Stimulated activated CD8-positive, alpha-beta memory T cell treated with anti-CD3 and anti-CD28 coated beads, Interleukin-12 subunit alpha, Interleukin-12 subunit beta, amount 100 ng/mL, for 24 hours (primary cell): Measurements from ENCODE around the gene DHRS11.
A peak's percentile ranks its signal among the peaks of the same experiment; 100 is the strongest.
"Not testable (repeated sequence)": the region's sequence is repeated elsewhere in the genome, so short reads cannot be mapped to it uniquely, and the experiment has no call there.

Experiments used
- DNase-seq: peaks from one replicate; pipeline ENCODE4 v3.0.0-alpha.2; 2020; ENCODE audit errors: extremely low read depth

DHRS11 gene

DNA sequence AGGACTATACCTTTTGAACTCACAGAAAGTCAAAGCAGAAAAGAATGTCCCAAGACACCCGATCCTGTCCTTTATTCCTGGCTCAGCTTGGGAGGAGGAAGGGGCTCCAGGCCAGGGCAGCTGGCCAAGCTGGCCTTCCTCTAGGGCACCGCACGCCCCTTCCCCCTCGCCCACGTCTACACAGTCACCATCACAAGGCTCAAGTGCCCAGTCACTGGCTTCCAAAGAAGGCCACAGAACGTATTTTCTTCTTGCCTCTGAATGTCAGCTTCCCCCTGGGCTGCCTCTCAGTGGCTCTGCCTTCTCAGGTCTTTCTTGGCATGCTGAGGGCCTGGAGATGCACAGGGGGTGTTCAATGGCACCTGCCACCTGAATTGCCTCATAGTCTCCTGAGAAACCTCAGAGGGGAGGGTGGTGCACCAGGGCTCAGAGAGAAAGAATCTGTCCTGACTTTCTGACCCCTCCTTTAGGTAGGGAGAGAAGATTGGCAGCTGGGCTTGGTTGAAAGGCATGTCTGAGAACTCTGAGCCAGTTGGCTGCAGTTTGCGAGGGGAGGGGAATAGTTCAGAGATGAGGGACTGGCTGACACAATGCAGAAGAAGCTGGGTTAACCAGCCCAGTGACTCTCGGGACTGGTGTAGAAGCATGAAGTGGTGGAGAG lies 2.1 kb downstream of the DHRS11 start:
- no peak for DNase-seq

DNA sequence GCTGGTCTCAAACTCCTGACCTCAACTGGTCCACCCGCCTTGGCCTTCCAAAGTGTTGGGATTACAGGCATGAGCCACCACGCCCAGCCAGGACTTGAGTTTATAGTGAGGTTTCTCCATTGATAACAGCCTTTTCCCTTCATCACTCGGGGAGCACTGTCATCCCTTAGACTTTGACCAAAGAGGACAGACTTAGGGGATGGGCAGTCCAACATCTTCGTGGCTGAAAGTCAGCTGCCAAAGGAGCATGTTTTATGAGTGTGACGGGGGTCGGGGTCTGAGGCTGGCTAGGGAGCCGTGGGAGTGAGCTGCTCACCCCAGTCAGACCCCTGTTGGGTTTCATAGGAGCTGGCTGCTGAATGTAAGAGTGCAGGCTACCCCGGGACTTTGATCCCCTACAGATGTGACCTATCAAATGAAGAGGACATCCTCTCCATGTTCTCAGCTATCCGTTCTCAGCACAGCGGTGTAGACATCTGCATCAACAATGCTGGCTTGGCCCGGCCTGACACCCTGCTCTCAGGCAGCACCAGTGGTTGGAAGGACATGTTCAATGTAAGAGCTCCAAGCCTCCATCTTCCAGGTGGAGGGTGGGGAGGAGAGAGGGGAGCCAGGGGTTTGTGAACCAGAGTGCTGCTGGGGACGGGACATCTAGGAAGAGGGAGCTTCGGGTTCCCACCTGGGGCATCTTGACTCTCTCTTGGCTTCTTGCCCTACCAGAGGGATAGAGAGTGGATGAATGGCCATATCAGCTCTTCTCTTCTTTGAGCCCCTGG lies 3.1 kb downstream of the DHRS11 start:
- DNase-seq = no peak

DNA sequence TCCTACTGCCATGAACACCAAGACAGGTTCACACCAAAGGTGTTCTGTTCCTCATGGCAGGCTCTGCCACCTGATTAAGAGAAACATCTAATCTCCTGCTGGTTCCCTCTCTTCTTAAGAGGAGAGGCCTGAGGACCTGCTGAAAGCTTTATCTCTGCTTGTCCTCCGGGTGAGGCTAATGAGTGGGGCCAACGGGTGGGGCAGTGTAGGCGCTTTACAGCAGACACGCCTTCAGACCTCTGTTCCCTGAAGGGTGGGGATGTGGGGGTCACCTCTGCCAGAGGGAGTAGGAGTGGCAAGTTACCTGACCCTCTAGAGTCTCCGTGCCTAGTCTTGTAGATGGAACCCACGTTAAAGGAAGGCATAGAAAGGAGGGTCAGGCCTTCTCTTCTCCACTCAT lies 5.5 kb downstream of the DHRS11 start:
- no peak for DNase-seq

DNA sequence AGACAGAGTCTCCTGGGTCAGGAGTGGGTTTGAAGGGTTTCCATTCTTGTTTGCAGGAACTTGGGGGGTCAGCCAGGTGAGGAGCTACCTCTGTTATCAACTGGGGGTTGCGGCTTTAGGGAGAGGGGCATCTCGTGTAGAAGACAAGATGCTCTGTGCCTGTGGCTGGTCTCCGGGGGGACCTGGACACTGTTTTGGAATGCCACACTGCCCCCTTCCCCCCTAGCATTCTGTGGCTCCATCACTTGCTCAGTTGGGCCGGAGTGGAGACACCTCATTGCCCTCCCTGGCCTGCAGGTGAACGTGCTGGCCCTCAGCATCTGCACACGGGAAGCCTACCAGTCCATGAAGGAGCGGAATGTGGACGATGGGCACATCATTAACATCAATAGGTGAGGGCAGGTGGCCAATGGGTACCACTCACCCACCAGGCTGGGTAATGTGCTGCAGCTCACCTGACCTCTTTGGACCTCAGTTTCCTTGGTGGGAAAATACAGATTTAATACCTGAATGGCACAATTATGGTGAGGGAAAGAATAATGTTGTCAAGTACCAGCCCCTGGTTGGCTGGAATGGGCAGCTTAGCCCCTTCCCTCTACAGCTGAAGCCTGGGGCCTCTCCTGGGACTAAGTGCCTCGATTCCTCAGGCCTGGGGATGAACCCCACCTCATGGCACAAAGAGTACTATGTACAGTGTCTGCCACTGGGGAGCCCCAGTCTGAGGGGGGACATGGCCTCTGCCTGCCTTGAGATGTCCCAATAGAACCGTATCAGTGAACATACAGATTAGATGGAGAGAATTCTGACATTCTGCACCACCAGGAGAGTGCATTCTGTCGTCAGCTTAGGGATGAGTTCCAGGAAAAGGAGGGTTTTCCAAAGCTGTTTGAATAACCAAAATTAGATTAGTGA lies 6.4 kb downstream of the DHRS11 start:
- DNase-seq = no peak

DNA sequence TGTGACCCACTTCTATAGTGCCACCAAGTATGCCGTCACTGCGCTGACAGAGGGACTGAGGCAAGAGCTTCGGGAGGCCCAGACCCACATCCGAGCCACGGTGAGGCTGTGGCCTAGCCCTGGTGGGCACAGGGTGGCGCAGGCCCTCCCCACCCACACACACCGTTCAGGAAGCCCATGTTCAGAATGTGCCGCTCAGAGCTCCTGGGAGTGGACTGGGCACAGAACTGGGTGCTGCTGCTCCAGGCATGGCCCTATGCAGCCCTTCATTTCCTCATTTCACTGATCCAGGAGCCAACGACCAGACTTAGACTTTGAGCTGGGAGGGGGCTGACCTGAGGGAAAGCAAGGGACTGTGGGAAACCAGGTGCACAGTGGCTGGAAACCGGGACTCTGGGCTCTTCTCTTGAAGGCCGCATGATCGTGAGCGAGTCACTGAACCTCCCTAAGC lies 7.3 kb downstream of the DHRS11 start:
- DNase-seq = no peak

DNA sequence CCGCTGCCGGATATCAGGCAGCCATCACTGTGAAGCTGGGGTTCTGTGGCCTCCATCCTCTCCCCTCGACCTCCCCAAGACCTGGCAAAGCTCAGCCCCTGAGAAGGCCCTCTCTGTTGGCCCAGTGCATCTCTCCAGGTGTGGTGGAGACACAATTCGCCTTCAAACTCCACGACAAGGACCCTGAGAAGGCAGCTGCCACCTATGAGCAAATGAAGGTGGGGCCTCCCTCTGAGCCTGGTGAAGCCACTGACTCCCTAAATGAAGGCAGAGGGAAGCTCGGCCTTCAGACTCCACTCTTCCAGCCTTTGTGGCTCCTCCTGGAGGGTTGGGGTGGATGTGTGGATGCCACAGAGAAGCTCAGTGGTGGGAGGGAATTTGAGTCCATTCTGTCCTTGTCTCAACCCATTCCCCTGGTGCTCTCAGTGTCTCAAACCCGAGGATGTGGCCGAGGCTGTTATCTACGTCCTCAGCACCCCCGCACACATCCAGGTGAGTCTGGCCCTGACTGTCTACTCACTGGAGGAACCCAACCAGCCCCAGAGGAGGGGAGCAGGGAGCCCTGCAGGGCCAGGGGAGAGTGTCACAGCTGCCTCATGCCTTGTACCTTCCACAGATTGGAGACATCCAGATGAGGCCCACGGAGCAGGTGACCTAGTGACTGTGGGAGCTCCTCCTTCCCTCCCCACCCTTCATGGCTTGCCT lies 8.0 kb downstream of the DHRS11 start:
- DNase-seq = no peak

DNA sequence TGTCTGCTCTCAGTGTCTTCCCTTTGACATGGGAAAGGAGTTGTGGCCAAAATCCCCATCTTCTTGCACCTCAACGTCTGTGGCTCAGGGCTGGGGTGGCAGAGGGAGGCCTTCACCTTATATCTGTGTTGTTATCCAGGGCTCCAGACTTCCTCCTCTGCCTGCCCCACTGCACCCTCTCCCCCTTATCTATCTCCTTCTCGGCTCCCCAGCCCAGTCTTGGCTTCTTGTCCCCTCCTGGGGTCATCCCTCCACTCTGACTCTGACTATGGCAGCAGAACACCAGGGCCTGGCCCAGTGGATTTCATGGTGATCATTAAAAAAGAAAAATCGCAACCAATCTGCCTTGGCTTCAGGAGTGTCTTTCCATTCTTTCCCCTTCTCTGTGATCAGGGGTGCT lies 8.8 kb downstream of the DHRS11 start:
- DNase-seq = no peak

DNA sequence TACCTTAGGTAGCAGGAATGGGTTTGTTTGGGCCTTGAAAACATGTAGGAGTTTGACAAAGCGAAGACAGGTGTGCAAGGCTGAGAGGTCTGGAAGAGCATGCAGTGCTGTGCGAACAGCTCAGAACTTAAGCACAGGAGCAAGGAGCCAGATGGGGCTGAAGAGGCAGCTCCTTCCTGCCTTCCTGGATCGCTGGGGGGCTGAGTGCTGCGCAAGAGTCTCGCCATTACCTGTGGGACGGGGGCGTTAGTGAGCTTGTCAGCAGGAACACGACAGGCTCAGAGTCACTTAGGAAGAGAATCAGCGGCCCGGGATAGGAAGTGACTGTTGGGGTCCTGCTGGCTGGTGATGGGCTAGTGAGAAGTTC lies 9.2 kb downstream of the DHRS11 start:
- DNase-seq = no peak

DNA sequence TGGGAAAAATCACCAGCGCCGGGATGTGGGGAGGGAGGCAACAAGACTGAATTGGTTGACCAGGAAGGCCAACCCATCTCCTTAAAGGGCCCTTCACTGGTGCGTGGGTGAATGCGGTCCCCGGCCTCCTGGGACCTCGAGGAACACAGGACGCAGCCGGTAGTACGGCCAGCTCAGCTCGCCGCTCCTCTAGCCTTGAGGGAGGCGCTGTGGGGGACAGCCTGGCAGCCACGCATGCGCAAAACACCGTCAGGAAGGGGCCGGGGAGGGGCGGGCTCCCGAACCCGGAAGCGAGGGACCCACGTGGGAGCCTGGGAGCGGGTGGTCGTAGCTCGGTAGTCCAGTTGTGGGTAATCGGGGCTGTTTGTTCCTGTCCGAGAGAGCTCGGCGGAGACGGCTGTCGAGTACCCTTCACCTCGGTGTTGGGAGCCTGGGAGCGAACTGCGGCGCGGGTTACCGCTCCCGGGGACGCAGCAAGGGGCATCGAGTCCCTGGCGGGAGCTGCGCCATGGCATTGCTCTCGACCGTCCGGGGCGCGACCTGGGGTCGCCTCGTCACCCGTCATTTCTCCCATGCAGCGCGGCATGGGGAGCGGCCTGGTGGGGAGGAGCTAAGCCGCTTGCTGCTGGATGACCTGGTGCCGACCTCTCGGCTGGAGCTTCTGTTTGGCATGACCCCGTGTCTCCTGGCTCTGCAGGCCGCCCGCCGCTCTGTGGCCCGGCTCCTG lies 9.8 kb downstream of the DHRS11 start, which contains the start of gene MRM1:
Gene MRM1, plus strand, starts transcription at position 281 of the 727 bp plus-strand sequence. Its CDS starts 228 bp downstream, at position 509.
- DNase-seq = peak; percentile 73

DNA sequence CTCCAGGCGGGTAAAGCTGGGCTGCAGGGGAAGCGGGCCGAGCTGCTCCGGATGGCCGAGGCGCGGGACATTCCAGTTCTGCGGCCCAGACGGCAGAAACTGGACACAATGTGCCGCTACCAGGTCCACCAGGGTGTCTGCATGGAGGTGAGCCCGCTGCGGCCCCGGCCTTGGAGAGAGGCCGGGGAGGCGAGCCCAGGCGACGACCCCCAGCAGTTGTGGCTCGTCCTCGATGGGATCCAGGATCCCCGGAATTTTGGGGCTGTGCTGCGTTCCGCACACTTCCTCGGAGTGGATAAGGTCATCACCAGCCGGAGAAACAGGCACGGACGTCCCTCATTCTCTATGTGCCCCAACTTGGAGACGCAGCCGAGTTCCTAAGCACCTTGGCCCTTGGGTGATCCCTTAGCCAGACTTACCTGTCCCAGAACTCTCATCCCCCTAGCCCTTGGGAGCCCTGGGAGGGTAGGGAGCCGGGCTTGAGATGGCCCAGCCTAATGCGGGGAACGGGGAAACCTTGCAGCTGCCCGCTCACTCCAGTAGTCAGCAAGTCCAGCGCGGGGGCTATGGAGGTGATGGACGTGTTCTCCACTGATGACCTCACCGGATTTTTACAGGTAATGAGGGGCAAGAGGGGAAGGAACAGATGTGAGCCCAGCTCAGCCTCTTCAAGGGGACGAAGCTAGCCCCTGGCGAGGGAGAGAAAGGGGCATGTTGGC lies 10.5 kb downstream of the DHRS11 start:
- DNase-seq = no peak

DNA sequence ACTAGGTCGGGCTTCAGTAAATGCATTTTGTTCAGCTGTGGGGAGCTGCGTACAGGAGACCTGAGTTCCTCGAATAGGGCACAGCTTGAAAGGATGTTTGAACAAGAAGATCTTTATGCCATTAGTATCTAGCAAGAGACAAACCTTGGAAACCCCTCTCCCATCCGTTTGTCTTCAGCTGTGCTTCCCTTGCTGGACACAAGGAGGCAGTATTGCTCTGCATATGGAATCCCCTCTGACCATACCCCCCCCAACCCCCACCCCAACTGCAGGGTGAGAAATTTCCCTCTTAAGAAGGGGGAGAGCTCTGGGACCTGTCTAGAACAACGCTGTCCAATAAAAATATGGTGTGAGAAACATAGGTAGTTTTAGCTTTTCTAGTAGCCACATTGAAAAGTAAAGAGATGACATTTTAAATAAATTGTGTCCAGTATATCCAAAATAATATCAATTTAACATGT lies 11.3 kb downstream of the DHRS11 start:
- peak; percentile 51 for DNase-seq

DNA sequence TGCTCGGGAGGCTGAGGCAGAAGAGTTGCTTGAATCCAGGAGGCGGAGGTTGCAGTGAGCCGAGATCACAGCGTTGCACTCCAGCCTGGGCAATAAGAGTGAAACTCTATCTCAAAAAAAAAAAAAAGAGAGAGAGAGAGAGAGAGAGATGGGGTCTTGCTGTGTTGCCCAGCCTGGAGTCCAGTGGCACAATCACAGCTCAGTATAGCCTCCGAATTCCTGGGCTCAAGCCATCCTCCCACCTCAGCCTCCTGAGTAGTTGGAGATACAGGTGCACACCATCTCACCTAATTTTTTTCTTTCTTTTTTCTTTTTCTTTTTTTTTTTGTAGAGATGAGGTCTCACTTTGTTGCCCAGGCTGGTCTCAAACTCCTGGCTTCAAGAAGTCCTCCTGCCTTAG lies 13.3 kb downstream of the DHRS11 start:
- not testable (repeated sequence) for DNase-seq

DNA sequence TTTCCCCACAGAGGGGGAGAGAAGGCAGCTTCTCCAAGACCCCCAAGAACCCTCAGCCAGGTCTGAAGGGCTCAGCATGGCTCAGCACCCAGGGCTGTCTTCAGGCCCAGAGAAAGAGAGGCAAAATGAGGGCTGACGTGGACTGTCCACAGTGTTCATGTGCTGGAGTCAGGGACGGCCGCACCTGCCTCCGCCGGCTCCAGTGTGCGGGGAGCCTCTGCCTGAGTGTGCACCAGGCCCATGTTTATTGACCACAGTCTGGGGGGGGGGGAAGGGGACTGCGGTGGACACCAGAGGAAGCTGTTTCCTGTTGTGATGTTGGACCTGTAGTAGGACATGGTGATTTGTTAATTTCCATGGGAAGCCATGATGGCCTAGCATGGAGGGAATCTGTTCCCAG lies 16.6 kb downstream of the DHRS11 start:
- no peak for DNase-seq

DNA sequence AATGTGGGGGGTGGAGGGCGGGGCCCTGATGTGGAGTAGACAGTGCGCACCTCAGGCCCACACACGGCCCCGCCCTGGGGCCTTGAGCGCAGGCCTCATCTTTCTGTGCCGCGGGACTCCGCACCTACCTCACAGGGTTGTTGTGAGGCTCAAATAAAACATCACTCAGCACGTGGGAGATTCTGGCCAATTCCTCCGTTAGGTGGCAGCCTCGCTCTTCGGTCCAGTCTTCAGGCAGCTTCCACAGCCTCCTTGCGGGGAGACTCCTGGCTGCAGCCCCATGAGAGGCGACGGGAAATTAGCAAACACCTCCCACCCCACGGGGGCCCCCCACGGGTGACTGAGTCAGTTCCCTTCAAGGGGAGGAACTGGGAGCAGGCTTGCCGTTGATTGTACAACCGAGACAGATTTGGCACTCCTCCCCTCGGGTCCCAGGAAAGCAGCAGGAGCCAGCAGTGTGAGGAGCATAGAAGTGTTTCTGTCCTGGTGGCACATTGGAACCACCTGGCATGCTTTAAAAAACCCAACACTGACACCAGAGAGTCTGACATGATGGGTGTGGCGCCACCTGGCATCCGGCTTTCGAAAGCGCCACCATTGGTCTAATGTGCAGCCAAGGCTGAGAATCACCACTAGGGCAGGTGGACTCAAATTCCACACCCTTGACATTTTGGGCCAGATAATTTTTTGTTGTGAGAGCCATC lies 17.3 kb downstream of the DHRS11 start:
- no peak for DNase-seq

DNA sequence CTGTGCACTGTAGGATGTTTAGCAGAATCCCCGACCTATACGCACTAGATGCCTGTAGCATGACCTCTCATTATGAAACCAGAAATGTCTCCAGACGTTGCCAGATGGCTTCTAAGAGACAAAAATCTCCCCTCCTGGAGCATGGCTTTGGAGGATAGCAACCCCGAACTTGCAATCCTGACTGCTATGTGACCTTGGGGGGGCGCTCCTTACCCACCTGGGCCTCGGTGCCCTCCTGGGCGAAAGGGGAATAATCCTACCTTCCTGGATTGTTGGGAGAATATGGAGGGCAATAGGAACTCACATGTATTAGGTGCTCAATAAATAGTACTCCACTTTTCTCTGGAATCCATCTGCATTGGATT lies 17.8 kb downstream of the DHRS11 start:
- no peak for DNase-seq

DNA sequence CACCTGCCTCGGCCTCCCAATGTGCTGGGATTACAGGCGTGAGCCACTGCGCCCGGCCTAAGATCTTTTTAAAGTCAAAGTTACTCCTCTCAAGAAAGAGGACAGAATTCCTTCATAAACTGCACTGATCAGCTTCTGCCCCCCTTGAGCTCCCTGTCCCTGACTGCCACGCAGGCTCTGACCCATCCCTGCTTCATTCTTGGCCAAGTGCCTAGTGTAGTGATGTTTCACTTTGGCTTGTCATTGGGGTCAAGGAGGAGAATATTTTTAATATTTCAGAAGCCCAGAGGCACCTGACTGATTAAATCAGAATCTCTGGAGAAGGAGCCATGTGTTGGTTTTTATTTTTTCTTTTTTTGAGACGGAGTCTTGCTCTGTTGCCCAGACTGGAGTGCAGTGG lies 18.8 kb downstream of the DHRS11 start:
- DNase-seq = no peak

DNA sequence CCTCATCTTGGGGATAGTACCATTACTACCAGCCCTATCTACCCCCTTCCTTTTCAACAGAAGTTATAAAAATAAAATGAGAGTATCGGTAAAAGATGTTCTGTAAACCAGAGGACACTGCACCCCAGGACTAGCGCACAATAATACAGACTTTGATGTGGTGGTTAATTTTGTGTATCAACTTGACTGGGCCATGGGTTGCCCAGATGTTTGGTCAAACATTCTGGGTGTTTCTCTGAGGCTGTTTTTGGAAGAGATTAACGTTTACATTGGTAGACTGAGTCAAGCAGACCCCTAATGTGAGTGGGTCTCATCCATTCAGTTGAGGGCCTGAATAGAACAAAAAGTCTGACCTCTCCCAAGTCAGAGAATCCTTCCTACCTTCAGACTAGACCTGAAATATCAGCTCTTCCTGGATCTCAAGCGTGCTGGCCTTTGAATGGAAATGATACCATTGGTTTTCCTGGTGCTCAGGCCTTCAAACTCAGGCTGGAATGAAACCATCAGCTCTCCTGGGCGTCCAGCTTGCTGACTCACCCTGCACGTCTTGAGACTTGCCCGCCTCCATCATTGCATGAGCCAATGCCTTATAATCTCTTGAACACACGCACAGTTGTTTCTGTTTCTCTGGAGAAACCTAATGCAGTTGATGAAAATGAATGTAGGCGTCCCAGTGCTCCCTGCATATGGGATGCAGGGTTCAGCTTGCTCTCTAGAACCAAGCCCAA lies 19.8 kb downstream of the DHRS11 start:
- no peak for DNase-seq

DNA sequence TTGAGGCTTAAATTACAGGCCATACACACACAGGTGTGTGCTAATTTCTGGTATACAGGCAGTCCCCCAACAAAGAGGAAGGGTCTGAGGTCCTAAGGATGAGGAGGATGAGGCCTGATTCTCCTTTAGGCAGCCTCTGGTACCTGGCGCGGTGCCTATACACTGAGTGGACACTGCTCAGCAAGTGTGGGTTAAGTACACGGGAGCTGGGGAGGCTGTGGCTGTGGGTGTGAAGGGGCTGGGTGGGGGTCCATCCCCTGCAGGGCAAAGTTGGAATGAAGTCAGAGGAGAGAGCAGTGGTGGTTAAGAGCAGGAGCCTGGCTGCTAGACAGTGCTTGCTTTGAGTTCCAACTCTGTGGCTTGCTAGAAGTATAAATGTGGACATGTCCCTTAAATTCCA lies 20.6 kb downstream of the DHRS11 start:
- no peak for DNase-seq

DNA sequence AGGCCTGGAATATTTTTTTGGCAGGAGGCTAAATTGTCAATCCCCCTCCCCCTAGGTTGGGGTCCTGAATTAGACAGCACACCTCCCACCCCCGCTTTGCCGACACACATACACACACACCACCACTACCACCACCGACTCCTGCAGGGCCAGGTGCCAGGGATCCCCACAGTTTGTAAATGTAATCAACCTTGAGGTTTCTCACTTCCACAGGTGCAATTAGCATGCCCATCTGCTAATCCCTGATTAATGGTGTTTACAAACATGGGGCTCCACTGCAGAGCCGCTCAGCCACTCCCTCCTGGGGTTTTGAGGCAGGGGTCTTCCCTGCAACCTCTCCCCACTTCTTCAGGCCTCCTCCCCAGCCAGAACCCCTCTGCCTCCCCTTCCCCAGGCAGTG lies 21.5 kb downstream of the DHRS11 start:
- DNase-seq = no peak
